Hepatocyte (in vitro differentiated cells): ENCODE measurements around the gene DDX20. TPM values are rescaled to one million over a fixed set of nuclear protein-coding genes. Genes with fewer than 3 reads are reported as not detected.

ENCODE experiments used
- DNase-seq: peaks from one replicate; pipeline ENCODE4 v3.0.0-alpha.2; 2016; ENCODE audit warnings: low spot score
- H2AFZ ChIP-seq: fragments of 200-600 bp; sonication (generic); 2 replicates; pipeline ENCODE4 v1.6.0; 2016; ENCODE audit warnings: antibody characterized with exemption, mild to moderate bottlenecking
- H3K27ac ChIP-seq: fragments of 200-600 bp; sonication (generic); 2 replicates; pipeline ENCODE4 v1.5.1; 2016; ENCODE audit warnings: mild to moderate bottlenecking
- H3K27me3 ChIP-seq: fragments of 200-600 bp; sonication (generic); 2 replicates; pipeline ENCODE4 v1.6.1; 2016
- H3K36me3 ChIP-seq: fragments of 200-600 bp; sonication (generic); replicated peaks from 2 replicates; pipeline ENCODE4 v1.5.1; 2016; ENCODE audit warnings: low read depth; ENCODE audit not compliant: insufficient read depth
- H3K4me1 ChIP-seq: fragments of 200-600 bp; sonication (generic); 2 replicates; pipeline ENCODE4 v1.5.1; 2016; ENCODE audit warnings: mild to moderate bottlenecking, moderate library complexity; ENCODE audit not compliant: insufficient read depth
- H3K4me2 ChIP-seq: fragments of 200-600 bp; sonication (generic); 2 replicates; pipeline ENCODE4 v1.6.0; 2016
- H3K4me3 ChIP-seq: fragments of 200-600 bp; sonication (generic); 2 replicates; pipeline ENCODE4 v1.5.1; 2016; ENCODE audit warnings: mild to moderate bottlenecking
- H3K79me2 ChIP-seq: fragments of 200-600 bp; sonication (generic); 2 replicates; pipeline ENCODE4 v1.6.0; 2017; ENCODE audit warnings: mild to moderate bottlenecking
- H3K9me2 ChIP-seq: fragments of 200-600 bp; sonication (generic); replicated peaks from 2 replicates; pipeline ENCODE4 v1.6.0; 2017; ENCODE audit warnings: mild to moderate bottlenecking; ENCODE audit not compliant: insufficient read depth
- H3K9me3 ChIP-seq: fragments of 200-600 bp; sonication (generic); 2 replicates; pipeline ENCODE4 v1.5.1; 2016; ENCODE audit warnings: low read depth, mild to moderate bottlenecking
- H4K20me1 ChIP-seq: fragments of 200-600 bp; sonication (generic); 2 replicates; pipeline ENCODE4 v1.6.0; 2016; ENCODE audit warnings: mild to moderate bottlenecking; ENCODE audit not compliant: insufficient read depth, poor library complexity, severe bottlenecking
- CTCF ChIP-seq: fragments of 200-600 bp; sonication (generic); IDR thresholded peaks from 2 replicates; pipeline ENCODE4 v1.5.1; 2016; ENCODE audit warnings: antibody characterized with exemption, mild to moderate bottlenecking; ENCODE audit not compliant: poor library complexity
- EZH2 ChIP-seq: fragments of 200-600 bp; sonication (generic); IDR thresholded peaks from 2 replicates; pipeline ENCODE4 v1.6.1; 2016; ENCODE audit warnings: antibody characterized with exemption, mild to moderate bottlenecking, borderline replicate concordance
- EZH2phosphoT487 ChIP-seq: fragments of 200-600 bp; sonication (generic); IDR thresholded peaks from one replicate; pipeline ENCODE4 v1.6.1; 2018; ENCODE audit warnings: antibody characterized with exemption, mild to moderate bottlenecking, low read depth, moderate library complexity; ENCODE audit not compliant: unreplicated experiment, severe bottlenecking
- WGBS: methylation state at CpG from one replicate; pipeline ENCODE4 v1.1.6; 2016; ENCODE audit warnings: low lambda C conversion rate; ENCODE audit errors: missing lambda C conversion rate; 5-methylcytosine and 5-hydroxymethylcytosine counted together
- polyA plus RNA-seq: library from polyadenylated mRNA; unstranded; fragments of >200 nt; fragmentation: Nextera tagmentation; extraction: Ambion mirVana; gene quantifications from 2 replicates; pipeline ENCODE4 v1.2.1, GENCODE V29; 2016
- total RNA-seq: library from RNA; depleted of rRNA; stranded (reverse); fragments of >200 nt; gene quantifications from 2 replicates; pipeline ENCODE4 v1.2.3, GENCODE V29; 2014

Gene DDX20
- total and polyA plus RNA-seq, 2 experiments from 2014 or later = 6.7 to 19.4 TPM

GRCh38 chr1:111742938-111743549, 12.7 kb upstream of the DDX20 start:
- TF ChIP-seq EZH2phosphoT487 = no peak
- TF ChIP-seq CTCF = no peak
- no peak for TF ChIP-seq EZH2
- Histone ChIP-seq H2AFZ (no peak overlapping the region), H4K20me1 (peaks cover under 1% of the 10 kb centered on the region), H3K36me3 (no peaks in the 10 kb centered on the region), H3K27ac (no peak overlapping the region), H3K4me3 (no peak overlapping the region), H3K79me2 (no peaks in the 10 kb centered on the region), H3K9me2 (no peaks in the 10 kb centered on the region), H3K4me1 (peaks cover 3% of the 10 kb centered on the region), H3K9me3 (no peaks in the 10 kb centered on the region), H3K4me2 (no peak overlapping the region), H3K27me3 (peaks cover 22% of the 10 kb centered on the region)
- no peak for DNase-seq
- WGBS = 80% methylated on average over 5 of the region's 5 CpGs

- Histone ChIP-seq H4K20me1 (no peaks in the 10 kb centered on the region), H3K4me3 (no peak overlapping the region), H3K4me2 (no peak overlapping the region), H3K27ac (no peak overlapping the region), H3K9me2 (no peaks in the 10 kb centered on the region), H3K79me2 (no peaks in the 10 kb centered on the region), H3K9me3 (no peaks in the 10 kb centered on the region), H3K27me3 (peaks cover 22% of the 10 kb centered on the region), H3K4me1 (no peaks in the 10 kb centered on the region), H3K36me3 (no peaks in the 10 kb centered on the region), H2AFZ (no peak overlapping the region)
- DNase-seq = peak; percentile 25
- WGBS = 63% methylated on average over 3 of the region's 3 CpGs
- TF ChIP-seq CTCF (no peak), EZH2phosphoT487 (no peak), EZH2 (no peak)
These were observed 12.0 kb upstream of the DDX20 start for GRCh38 chr1:111743679-111744101.

GRCh38 chr1:111745675-111746613, 9.8 kb upstream of the DDX20 start:
- Histone ChIP-seq H4K20me1 (no peaks in the 10 kb centered on the region), H3K4me1 (no peaks in the 10 kb centered on the region), H3K9me2 (no peaks in the 10 kb centered on the region), H2AFZ (no peak overlapping the region), H3K79me2 (no peaks in the 10 kb centered on the region), H3K4me2 (no peak overlapping the region), H3K27me3 (peaks cover 18% of the 10 kb centered on the region), H3K9me3 (no peaks in the 10 kb centered on the region), H3K4me3 (no peak overlapping the region), H3K27ac (no peak overlapping the region), H3K36me3 (no peaks in the 10 kb centered on the region)
- DNase-seq = no peak
- TF ChIP-seq CTCF (no peak), EZH2 (no peak), EZH2phosphoT487 (no peak)
- 89% methylated on average over 9 of the region's 9 CpGs for WGBS
